ENCODE measurements around the gene ZNF597.
A peak's percentile ranks its signal among the peaks of the same experiment; 100 is the strongest.

ZNF597 gene

GRCh38 chr16:3469736-3470135 is 26.4 kb upstream of the ZNF597 start:
- Histone ChIP-seq H3K27ac (ENCODE audit: low read length) (no peak overlapping the region), H3K36me3 (ENCODE audit: insufficient read depth, low read length) (peaks cover 33% of the 10 kb centered on the region), H3K9ac (ENCODE audit: low read depth, low read length) (no peak overlapping the region), H3K79me2 (ENCODE audit: insufficient read depth, low read length) (peaks cover 100% of the 10 kb centered on the region), H2AFZ (ENCODE audit: low read depth, low read length) (no peak overlapping the region), H3K4me1 (ENCODE audit: insufficient read depth, low read length) (peaks cover 19% of the 10 kb centered on the region; the same call in 1 of the 2 replicates), H3K9me3 (ENCODE audit: insufficient read depth, low read length, severe bottlenecking) (no peaks in the 10 kb centered on the region), H3K4me2 (ENCODE audit: insufficient read depth, low read length) (no peak overlapping the region), H3K4me3 (ENCODE audit: low read depth in 1 of 2, low read length in 2 of 2) (no peak overlapping the region), H3K27me3 (ENCODE audit: insufficient read depth, low read length, poor library complexity) (no peaks in the 10 kb centered on the region), H4K20me1 (ENCODE audit: insufficient read depth, low read length) (peaks cover 81% of the 10 kb centered on the region)
- TF ChIP-seq CTCF (IDR thresholded peaks at IDR 0.05; ENCODE audit: borderline replicate concordance, extremely low read depth, low read length, poor library complexity, severe bottlenecking): no peak
- no peak for TF ChIP-seq EZH2 (IDR thresholded peaks at IDR 0.05; ENCODE audit: borderline replicate concordance, low read depth, low read length, severe bottlenecking)
- ATAC-seq (ENCODE audit: insufficient read depth, low read depth): no peak
- DNase-seq: no peak

GRCh38 chr16:3468501-3468900 is 25.2 kb upstream of the ZNF597 start:
- no peak for TF ChIP-seq CTCF (IDR thresholded peaks at IDR 0.05; ENCODE audit: borderline replicate concordance, extremely low read depth, low read length, poor library complexity, severe bottlenecking)
- TF ChIP-seq EZH2 (IDR thresholded peaks at IDR 0.05; ENCODE audit: borderline replicate concordance, low read depth, low read length, severe bottlenecking): no peak
- Histone ChIP-seq H3K4me1 (ENCODE audit: insufficient read depth, low read length) (peaks cover 26% of the 10 kb centered on the region; the same call in 1 of the 2 replicates), H3K4me3 (ENCODE audit: low read depth in 1 of 2, low read length in 2 of 2) (no peak overlapping the region), H3K27me3 (ENCODE audit: insufficient read depth, low read length, poor library complexity) (no peaks in the 10 kb centered on the region), H4K20me1 (ENCODE audit: insufficient read depth, low read length) (peaks cover 79% of the 10 kb centered on the region), H3K9ac (ENCODE audit: low read depth, low read length) (no peak overlapping the region), H3K4me2 (ENCODE audit: insufficient read depth, low read length) (no peak overlapping the region), H3K27ac (ENCODE audit: low read length) (0 out of 2 replicates have a peak overlapping the region, but pooled peaks have one; percentile 20), H3K36me3 (ENCODE audit: insufficient read depth, low read length) (peaks cover 28% of the 10 kb centered on the region), H3K9me3 (ENCODE audit: insufficient read depth, low read length, severe bottlenecking) (no peaks in the 10 kb centered on the region), H2AFZ (ENCODE audit: low read depth, low read length) (no peak overlapping the region), H3K79me2 (ENCODE audit: insufficient read depth, low read length) (peaks cover 100% of the 10 kb centered on the region)
- ATAC-seq (ENCODE audit: insufficient read depth, low read depth): no peak
- no peak for DNase-seq

GRCh38 chr16:3467921-3468320 is 24.6 kb upstream of the ZNF597 start:
- peaks cover 77% of the 10 kb centered on the region for H4K20me1 ChIP-seq (ENCODE audit: insufficient read depth, low read length)

More at GRCh38 chr16:3467921-3468320, 24.6 kb upstream of the ZNF597 start:
- H3K4me2 ChIP-seq (ENCODE audit: insufficient read depth, low read length): no peak overlapping the region
- peak; percentile 56 for DNase-seq
- H3K27ac ChIP-seq (ENCODE audit: low read length): 0 out of 2 replicates have a peak overlapping the region, but pooled peaks have one; percentile 20
- TF ChIP-seq CTCF (IDR thresholded peaks at IDR 0.05; ENCODE audit: borderline replicate concordance, extremely low read depth, low read length, poor library complexity, severe bottlenecking): no peak
- TF ChIP-seq EZH2 (IDR thresholded peaks at IDR 0.05; ENCODE audit: borderline replicate concordance, low read depth, low read length, severe bottlenecking): no peak
- no peak overlapping the region for H3K9ac ChIP-seq (ENCODE audit: low read depth, low read length)
- no peaks in the 10 kb centered on the region for H3K9me3 ChIP-seq (ENCODE audit: insufficient read depth, low read length, severe bottlenecking)
- H3K36me3 ChIP-seq (ENCODE audit: insufficient read depth, low read length): peaks cover 26% of the 10 kb centered on the region
- peaks cover 29% of the 10 kb centered on the region; the same call in 1 of the 2 replicates for H3K4me1 ChIP-seq (ENCODE audit: insufficient read depth, low read length)
- no peaks in the 10 kb centered on the region for H3K27me3 ChIP-seq (ENCODE audit: insufficient read depth, low read length, poor library complexity)
- no peak overlapping the region for H2AFZ ChIP-seq (ENCODE audit: low read depth, low read length)
- H3K4me3 ChIP-seq (ENCODE audit: low read depth in 1 of 2, low read length in 2 of 2): no peak overlapping the region
- peak; percentile 88 for ATAC-seq (ENCODE audit: insufficient read depth, low read depth)
- peaks cover 100% of the 10 kb centered on the region for H3K79me2 ChIP-seq (ENCODE audit: insufficient read depth, low read length)

All from DND-41 (cell line).